Lung (tissue), 12 donors: ENCODE results near the gene FARP1. TPM values are rescaled to one million over a fixed set of nuclear protein-coding genes. Genes with fewer than 3 reads are reported as not detected.

Experiments
- ATAC-seq: fragments of 200-7000 bp; cut with Tn5 transposase; one replicate; pipeline ENCODE4 v1.9.1; 2020; ENCODE audit warnings: moderate number of reproducible peaks; ENCODE audit not compliant: insufficient read depth, low FRiP score
- DNase-seq, 3 donors: peaks; one replicate each; pipeline ENCODE4 v3.0.0-alpha.2; 2013 to 2017
- H3K27ac ChIP-seq, 2 donors: one replicate each; pipeline ENCODE4 v1.5.1; 2013; ENCODE audit warnings: mild to moderate bottlenecking in 2 of 2, moderate library complexity in 2 of 2, control low read depth in 1 of 2, inconsistent platforms in 1 of 2, low read depth in 1 of 2, low read length in 1 of 2
- H3K27me3 ChIP-seq, 3 donors: one replicate each; pipeline ENCODE4 v1.5.1; 2013; ENCODE audit warnings: low read length in 2 of 3; ENCODE audit not compliant: control insufficient read depth in 3 of 3, insufficient read depth in 3 of 3
- H3K36me3 ChIP-seq, 4 donors: one replicate each; pipeline ENCODE4 v1.5.1; 2013; ENCODE audit warnings: low read length in 4 of 4, mild to moderate bottlenecking in 1 of 4, moderate library complexity in 1 of 4; ENCODE audit not compliant: control insufficient read depth in 4 of 4, insufficient read depth in 4 of 4
- H3K4me1 ChIP-seq, 5 donors: one replicate each; pipeline ENCODE4 v1.5.1; 2013; ENCODE audit warnings: low read length in 5 of 5, mild to moderate bottlenecking in 2 of 5, moderate library complexity in 1 of 5; ENCODE audit not compliant: control insufficient read depth in 5 of 5, insufficient read depth in 5 of 5
- H3K4me3 ChIP-seq: one replicate; pipeline ENCODE4 v1.5.1; 2013; ENCODE audit warnings: mild to moderate bottlenecking, control low read depth, moderate library complexity
- H3K9ac ChIP-seq, 2 donors: one replicate each; pipeline ENCODE4 v1.5.1; 2013; ENCODE audit warnings: low read length in 2 of 2, control low read depth in 1 of 2; ENCODE audit not compliant: insufficient read depth in 1 of 2
- H3K9me3 ChIP-seq, 4 donors: one replicate each; pipeline ENCODE4 v1.5.1; 2013; ENCODE audit warnings: low read length in 3 of 4, mild to moderate bottlenecking in 1 of 4, moderate library complexity in 1 of 4; ENCODE audit not compliant: control insufficient read depth in 4 of 4, insufficient read depth in 3 of 4
- WGBS, 2 donors: extraction: QIAGEN DNeasy Blood & Tissue Kit; methylation state at CpG; one replicate each; pipeline ENCODE4 v1.1.7; 2013; 5-methylcytosine and 5-hydroxymethylcytosine counted together
- polyA plus RNA-seq, 2 donors: library from polyadenylated mRNA; stranded (reverse); fragments of 200-250 nt; gene quantifications; one replicate each; pipeline ENCODE4 v1.2.1, GENCODE V29; 2013
- total RNA-seq, 2 donors: library from RNA; depleted of rRNA in 1 of 2; stranded (reverse); fragments of >200 nt in 1 of 2; gene quantifications; one replicate each; pipeline ENCODE4 v1.2.1, GENCODE V29; 2014 to 2021
- TF ChIP-seq, protein P1 (sequence below): IDR thresholded peaks from 2 replicates; pipeline ENCODE4 v1.5.1; 2012; ENCODE audit warnings: mild to moderate bottlenecking; ENCODE audit errors: control extremely low read depth, extremely low read depth
- donor health status: control.
- donor health status: control.
- donor health status: Bipolar disorder and iron deficiency.
- donor health status: healthy.
- donor health status: DM: yes; HTN: yes; CAD: no.

Gene FARP1
- total and polyA plus RNA-seq, 4 donors: 20.8 to 102 (median 54.4) TPM

DNA sequence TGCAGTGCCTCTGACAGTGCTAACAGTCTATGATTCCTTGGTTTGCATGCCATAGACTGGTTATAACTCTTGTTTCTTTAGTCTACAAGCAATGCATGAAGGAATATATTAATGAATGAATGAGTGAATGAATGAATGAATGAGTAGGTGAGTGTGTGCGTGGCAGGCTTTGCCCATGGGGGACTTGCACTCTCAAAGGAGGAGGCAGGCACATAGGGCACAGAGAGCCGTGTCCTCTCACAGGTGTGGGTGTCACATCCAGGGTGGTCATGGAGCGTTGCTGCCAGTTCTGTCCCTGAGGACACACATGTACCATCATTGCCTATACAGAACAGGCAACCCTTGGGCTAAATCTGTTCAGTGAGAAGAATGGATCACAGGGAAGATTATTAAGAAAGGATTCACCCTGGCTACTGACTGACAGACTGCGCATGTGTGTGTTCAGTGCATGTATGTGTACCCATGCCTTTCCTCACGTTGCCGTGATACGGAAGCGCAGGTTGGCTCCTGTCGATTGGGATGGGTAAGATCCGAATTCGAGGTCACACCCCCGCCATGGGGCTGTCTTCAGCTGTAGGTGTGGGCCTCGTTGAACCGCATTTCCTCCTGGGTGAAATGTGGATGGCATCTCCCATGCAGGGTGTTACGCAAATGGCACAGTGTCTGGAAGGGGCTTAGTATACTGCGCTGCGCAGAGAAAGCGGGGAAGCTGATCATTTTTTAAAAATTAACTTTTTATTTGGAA is 272.6 kb downstream of the FARP1 start:
- Histone ChIP-seq H3K4me3 (no peak overlapping the region), H3K4me1 (peaks cover 0 to 23% (median 6%) of the 10 kb centered on the region in 5 donors), H3K9ac (no peak overlapping the region), H3K27ac (peak overlapping the region in 1 of 2 donors; percentile 84), H3K36me3 (peaks cover 1 to 40% (median 14%) of the 10 kb centered on the region in 4 donors), H3K9me3 (no peaks in the 10 kb centered on the region), H3K27me3 (no peaks in the 10 kb centered on the region)
- 86 to 96% methylated on average over 18 of the region's 18 CpGs for WGBS, 2 donors
- TF ChIP-seq, protein P1, sequence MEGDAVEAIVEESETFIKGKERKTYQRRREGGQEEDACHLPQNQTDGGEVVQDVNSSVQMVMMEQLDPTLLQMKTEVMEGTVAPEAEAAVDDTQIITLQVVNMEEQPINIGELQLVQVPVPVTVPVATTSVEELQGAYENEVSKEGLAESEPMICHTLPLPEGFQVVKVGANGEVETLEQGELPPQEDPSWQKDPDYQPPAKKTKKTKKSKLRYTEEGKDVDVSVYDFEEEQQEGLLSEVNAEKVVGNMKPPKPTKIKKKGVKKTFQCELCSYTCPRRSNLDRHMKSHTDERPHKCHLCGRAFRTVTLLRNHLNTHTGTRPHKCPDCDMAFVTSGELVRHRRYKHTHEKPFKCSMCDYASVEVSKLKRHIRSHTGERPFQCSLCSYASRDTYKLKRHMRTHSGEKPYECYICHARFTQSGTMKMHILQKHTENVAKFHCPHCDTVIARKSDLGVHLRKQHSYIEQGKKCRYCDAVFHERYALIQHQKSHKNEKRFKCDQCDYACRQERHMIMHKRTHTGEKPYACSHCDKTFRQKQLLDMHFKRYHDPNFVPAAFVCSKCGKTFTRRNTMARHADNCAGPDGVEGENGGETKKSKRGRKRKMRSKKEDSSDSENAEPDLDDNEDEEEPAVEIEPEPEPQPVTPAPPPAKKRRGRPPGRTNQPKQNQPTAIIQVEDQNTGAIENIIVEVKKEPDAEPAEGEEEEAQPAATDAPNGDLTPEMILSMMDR: no peak
- DNase-seq: no peak
- no peak for ATAC-seq

DNA sequence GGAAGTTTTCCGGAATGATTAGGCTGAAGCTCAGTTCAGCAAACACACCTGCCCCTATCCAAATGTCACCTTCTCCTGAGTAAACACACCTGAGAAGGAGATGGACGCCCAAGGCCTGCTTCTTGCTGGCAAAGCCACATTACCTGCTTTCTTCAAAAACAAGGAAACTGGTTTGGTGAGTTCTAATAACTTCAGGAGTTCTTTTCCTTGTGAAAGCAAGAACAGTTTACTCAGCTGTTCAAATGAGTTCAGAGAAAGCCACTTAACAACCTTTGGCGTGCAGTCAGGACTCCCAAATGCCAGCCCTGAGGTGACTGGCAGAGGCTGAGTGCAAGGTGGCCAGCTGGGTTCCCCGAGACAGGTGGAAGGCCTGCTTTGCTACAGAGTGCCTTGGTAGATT is 273.5 kb downstream of the FARP1 start:
- 75 to 86% methylated on average over 4 of the region's 4 CpGs for WGBS, 2 donors
- H3K27ac ChIP-seq: peak overlapping the region in 1 of 2 donors; percentile 68
- H3K36me3 ChIP-seq: peaks cover 0 to 43% (median 14%) of the 10 kb centered on the region in 4 donors
- ATAC-seq: peak; percentile 71
- TF ChIP-seq, protein P1: no peak
- peaks cover 0 to 23% (median 6%) of the 10 kb centered on the region in 5 donors for H3K4me1 ChIP-seq
- no peaks in the 10 kb centered on the region for H3K9me3 ChIP-seq
- DNase-seq: peak; percentile 81 to 91 (median 81)
- no peaks in the 10 kb centered on the region for H3K27me3 ChIP-seq
- no peak overlapping the region for H3K9ac ChIP-seq
- H3K4me3 ChIP-seq: no peak overlapping the region

DNA sequence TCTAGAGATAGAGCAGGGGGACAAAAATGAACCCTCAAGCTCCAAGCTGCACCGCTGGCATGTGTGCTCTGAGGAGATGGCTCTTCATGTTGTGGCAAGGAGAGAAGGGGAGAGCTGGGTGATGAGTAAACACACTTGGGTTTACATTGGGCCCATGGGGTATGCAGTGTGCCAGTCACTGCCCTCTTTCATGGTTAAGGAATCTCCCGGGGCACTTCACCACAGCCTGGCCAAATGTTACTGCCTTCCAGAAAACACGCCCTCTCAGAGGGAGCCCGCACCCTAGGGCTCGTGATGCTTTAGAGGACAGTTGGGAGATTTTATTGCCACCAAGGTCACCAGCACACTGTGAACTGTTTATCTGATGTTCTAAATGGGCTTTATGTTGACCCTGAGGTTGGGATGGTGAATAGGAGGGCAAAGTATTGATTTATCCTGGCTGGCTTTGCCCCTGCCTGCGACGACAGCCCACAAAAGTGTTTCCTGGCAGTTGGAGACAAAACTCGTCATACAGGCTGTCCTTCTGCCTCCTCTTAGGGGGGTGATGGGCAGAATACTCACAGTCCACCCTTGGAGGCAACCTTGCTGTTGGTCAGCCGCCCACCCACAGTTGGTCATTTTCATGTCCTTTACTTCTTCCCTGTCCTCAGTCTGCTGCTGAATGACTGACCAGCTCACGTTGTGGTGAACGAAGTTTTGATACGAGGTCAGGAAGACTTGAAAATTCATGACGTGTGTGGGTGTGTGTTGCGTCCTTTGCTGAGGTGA is 277.1 kb downstream of the FARP1 start:
- Histone ChIP-seq H3K27me3 (no peaks in the 10 kb centered on the region), H3K9me3 (no peaks in the 10 kb centered on the region), H3K4me3 (no peak overlapping the region), H3K36me3 (peaks cover 0 to 42% (median 11%) of the 10 kb centered on the region in 4 donors), H3K4me1 (peaks cover 0 to 14% (median 6%) of the 10 kb centered on the region in 5 donors), H3K9ac (no peak overlapping the region), H3K27ac (peak overlapping the region in 1 of 2 donors; percentile 78)
- peak; percentile 32 for ATAC-seq
- 74 to 89% methylated on average over 14 of the region's 14 CpGs for WGBS, 2 donors
- TF ChIP-seq, protein P1: no peak
- DNase-seq: no peak
